LoVo (cell line): ENCODE measurements around the gene UBE2A.
A peak's percentile ranks its signal among the peaks of the same experiment; 100 is the strongest.

Source experiments
- DNase-seq: peaks from one replicate; pipeline ENCODE4 v3.0.0-alpha.2; 2016; ENCODE audit warnings: low spot score

UBE2A gene

GRCh38 chrX:119574394-119575266, at the start of gene UBE2A:
TSS of gene UBE2A (plus strand) at chrX:119574563. CDS start at chrX:119574712, 149 bp downstream.
- DNase-seq = peak; percentile 84

GRCh38 chrX:119529345-119530276, 44.8 kb upstream of the UBE2A start:
- DNase-seq = no peak

- DNase-seq = no peak
Measured at GRCh38 chrX:119537487-119537886, 36.9 kb upstream of the UBE2A start.

- no peak for DNase-seq
Measured at GRCh38 chrX:119539872-119540271, 34.5 kb upstream of the UBE2A start.

GRCh38 chrX:119541188-119541587, 33.2 kb upstream of the UBE2A start:
- no peak for DNase-seq

GRCh38 chrX:119549327-119550016, 24.9 kb upstream of the UBE2A start:
- DNase-seq = no peak

- DNase-seq = no peak
Measured at GRCh38 chrX:119552508-119552907, 21.9 kb upstream of the UBE2A start.

- peak; percentile 82 for DNase-seq
Measured at GRCh38 chrX:119565107-119565663, 9.2 kb upstream of the UBE2A start, which contains the start of gene STEEP1. TSS of gene STEEP1 (minus strand) at chrX:119565409. CDS start at chrX:119565355, 54 bp downstream.

GRCh38 chrX:119570351-119570835, 4.0 kb upstream of the UBE2A start:
- DNase-seq = no peak

GRCh38 chrX:119573222-119573621, 1.1 kb upstream of the UBE2A start:
- no peak for DNase-seq

- no peak for DNase-seq
Measured at GRCh38 chrX:119573840-119574393, 446 bp upstream of the UBE2A start.

GRCh38 chrX:119579414-119579813, 5.1 kb downstream of the UBE2A start:
- no peak for DNase-seq

GRCh38 chrX:119583431-119584059, 9.2 kb downstream of the UBE2A start:
- DNase-seq = no peak

- DNase-seq = no peak
Measured at GRCh38 chrX:119589810-119590209, 15.4 kb downstream of the UBE2A start.

GRCh38 chrX:119602701-119603255, 28.4 kb downstream of the UBE2A start:
- no peak for DNase-seq

- no peak for DNase-seq
Measured at GRCh38 chrX:119604766-119605463, 30.6 kb downstream of the UBE2A start.

- peak; percentile 0 for DNase-seq
Measured at GRCh38 chrX:119605464-119606279, 31.3 kb downstream of the UBE2A start.

- peak; percentile 88 for DNase-seq
Measured at GRCh38 chrX:119606280-119607017, 32.1 kb downstream of the UBE2A start, which contains the start of gene NKRF. TSS of gene NKRF (minus strand) at chrX:119606424.
